Neural progenitor cell (in vitro differentiated cells): Measurements from ENCODE around the gene MFSD11.

Source experiments
- EZH2 ChIP-seq: fragments of 200-600 bp; sonication (generic); IDR thresholded peaks from 2 replicates; pipeline ENCODE4 v1.6.1; 2017; ENCODE audit warnings: antibody characterized with exemption, mild to moderate bottlenecking, moderate library complexity
- TF ChIP-seq, protein P1 (sequence below): fragments of 200-600 bp; sonication (generic); IDR thresholded peaks from 2 replicates; pipeline ENCODE4 v1.5.1; 2017; ENCODE audit warnings: antibody characterized with exemption, mild to moderate bottlenecking

DNA sequence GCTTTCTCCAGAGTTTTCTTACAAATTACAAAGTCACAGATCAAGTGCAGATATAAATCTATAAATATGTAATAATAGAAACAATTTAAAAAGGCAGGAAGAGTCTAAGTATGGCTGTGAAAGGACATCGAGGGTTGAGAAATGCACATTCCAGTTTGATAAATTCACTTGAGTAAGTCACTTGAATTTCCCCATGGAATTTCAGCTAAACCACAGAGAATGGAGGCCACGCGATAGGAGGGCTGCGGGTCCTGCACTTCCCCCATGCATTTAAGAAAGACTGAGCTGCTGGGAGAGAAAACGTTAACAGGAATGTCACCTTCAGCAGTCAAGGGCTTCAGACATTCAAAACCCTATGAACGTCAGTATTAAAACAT, 21.1 kb upstream of the MFSD11 start:
- TF ChIP-seq, protein P1, sequence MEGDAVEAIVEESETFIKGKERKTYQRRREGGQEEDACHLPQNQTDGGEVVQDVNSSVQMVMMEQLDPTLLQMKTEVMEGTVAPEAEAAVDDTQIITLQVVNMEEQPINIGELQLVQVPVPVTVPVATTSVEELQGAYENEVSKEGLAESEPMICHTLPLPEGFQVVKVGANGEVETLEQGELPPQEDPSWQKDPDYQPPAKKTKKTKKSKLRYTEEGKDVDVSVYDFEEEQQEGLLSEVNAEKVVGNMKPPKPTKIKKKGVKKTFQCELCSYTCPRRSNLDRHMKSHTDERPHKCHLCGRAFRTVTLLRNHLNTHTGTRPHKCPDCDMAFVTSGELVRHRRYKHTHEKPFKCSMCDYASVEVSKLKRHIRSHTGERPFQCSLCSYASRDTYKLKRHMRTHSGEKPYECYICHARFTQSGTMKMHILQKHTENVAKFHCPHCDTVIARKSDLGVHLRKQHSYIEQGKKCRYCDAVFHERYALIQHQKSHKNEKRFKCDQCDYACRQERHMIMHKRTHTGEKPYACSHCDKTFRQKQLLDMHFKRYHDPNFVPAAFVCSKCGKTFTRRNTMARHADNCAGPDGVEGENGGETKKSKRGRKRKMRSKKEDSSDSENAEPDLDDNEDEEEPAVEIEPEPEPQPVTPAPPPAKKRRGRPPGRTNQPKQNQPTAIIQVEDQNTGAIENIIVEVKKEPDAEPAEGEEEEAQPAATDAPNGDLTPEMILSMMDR, result no peak
- TF ChIP-seq EZH2, result no peak
